ENCODE data around the gene CD69. TPM values are rescaled to one million over a fixed set of nuclear protein-coding genes. Genes with fewer than 3 reads are reported as not detected.
A peak's percentile ranks its signal among the peaks of the same experiment; 100 is the strongest.
"Not testable (repeated sequence)": the region's sequence is repeated elsewhere in the genome, so short reads cannot be mapped to it uniquely, and the experiment has no call there.

CD69 gene
- total RNA-seq, 1 donor from 2014 or later, result not detected

DNA sequence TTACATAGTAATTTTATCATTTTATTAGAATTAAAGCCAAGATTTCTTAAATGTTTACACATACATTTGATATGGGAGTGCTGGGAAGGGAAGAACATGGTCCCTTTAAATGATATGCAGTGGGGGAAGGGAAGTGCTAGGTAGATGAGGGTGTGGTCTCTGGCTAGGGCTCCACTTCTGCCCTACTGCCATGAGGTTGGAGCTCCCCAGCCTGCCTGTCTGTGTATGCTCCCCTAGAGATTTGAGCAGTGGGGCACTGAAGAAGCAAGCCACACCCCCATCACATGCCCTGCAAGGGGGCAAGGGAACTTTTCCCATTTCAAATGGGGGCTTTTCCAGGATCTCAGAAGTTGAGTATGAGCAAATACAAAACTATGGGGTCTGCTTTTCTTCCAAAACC lies 53.3 kb downstream of the CD69 start:
- Mint-ChIP-seq H3K9me3 (peaks cover 5% of the 10 kb centered on the region), H3K27ac (no peak overlapping the region), H3K4me1 (no peaks in the 10 kb centered on the region), H3K36me3 (no peaks in the 10 kb centered on the region), H3K27me3 (ENCODE audit: insufficient read depth, low read depth) (peaks cover 2% of the 10 kb centered on the region), H3K4me3 (no peak overlapping the region)
- Histone ChIP-seq H3K36me3 (no peaks in the 10 kb centered on the region), H3K9me3 (ENCODE audit: low read depth) (no peaks in the 10 kb centered on the region), H3K27ac (no peak overlapping the region), H4K20me1 (ENCODE audit: low read depth) (no peaks in the 10 kb centered on the region), H3K79me2 (ENCODE audit: low read depth) (no peaks in the 10 kb centered on the region), H3K9ac (no peak overlapping the region), H3K4me3 (no peak overlapping the region), H3F3A (ENCODE audit: low read depth) (no peaks in the 10 kb centered on the region), H3K27me3 (no peaks in the 10 kb centered on the region), H2AFZ (replicated peaks) (peak overlapping the region; percentile 81), H3K4me2 (no peak overlapping the region), H3K4me1 (no peaks in the 10 kb centered on the region)
- no peak for DNase-seq (ENCODE audit: low spot score)
- no peak for TF ChIP-seq EZH2 (IDR thresholded peaks at IDR 0.05)
- TF ChIP-seq, protein P1, sequence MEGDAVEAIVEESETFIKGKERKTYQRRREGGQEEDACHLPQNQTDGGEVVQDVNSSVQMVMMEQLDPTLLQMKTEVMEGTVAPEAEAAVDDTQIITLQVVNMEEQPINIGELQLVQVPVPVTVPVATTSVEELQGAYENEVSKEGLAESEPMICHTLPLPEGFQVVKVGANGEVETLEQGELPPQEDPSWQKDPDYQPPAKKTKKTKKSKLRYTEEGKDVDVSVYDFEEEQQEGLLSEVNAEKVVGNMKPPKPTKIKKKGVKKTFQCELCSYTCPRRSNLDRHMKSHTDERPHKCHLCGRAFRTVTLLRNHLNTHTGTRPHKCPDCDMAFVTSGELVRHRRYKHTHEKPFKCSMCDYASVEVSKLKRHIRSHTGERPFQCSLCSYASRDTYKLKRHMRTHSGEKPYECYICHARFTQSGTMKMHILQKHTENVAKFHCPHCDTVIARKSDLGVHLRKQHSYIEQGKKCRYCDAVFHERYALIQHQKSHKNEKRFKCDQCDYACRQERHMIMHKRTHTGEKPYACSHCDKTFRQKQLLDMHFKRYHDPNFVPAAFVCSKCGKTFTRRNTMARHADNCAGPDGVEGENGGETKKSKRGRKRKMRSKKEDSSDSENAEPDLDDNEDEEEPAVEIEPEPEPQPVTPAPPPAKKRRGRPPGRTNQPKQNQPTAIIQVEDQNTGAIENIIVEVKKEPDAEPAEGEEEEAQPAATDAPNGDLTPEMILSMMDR (IDR thresholded peaks at IDR 0.05), result no peak
- no peak for TF ChIP-seq EZH2phosphoT487 (IDR thresholded peaks at IDR 0.05)

DNA sequence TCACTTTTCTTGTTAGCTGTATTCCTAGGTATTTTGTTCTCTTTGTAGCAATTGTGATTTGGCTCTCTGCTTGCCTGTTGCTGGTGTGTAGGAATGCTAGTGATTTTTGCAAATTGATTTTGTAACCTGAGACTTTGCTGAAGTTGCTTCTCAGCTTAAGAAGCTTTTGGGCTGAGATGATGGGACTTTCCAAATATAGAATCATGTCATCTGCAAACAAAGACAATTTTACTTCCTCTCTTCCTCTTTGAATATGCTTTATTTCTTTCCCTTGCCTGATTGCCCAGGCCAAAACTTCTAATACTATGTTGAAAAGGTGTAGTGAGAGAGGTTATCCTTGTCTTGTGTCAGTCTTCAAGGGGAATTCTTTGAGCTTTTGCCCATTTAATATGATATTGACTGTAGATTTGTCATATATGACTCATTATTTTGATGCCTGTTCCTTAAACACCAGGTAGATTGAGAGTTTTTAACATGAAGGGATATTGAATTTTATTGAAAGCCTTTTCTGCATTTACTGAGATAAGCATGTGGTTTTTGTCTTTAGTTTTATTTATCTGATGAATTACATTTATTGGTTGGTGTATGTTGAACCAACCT lies 54.5 kb downstream of the CD69 start:
- TF ChIP-seq, protein P1 (IDR thresholded peaks at IDR 0.05), result no peak
- TF ChIP-seq EZH2 (IDR thresholded peaks at IDR 0.05) (no peak), EZH2phosphoT487 (IDR thresholded peaks at IDR 0.05) (no peak)
- Mint-ChIP-seq H3K27me3 (ENCODE audit: insufficient read depth, low read depth) (no peaks in the 10 kb centered on the region), H3K27ac (no peak overlapping the region), H3K9me3 (peaks cover 5% of the 10 kb centered on the region), H3K36me3 (no peaks in the 10 kb centered on the region), H3K4me3 (no peak overlapping the region), H3K4me1 (no peaks in the 10 kb centered on the region)
- Histone ChIP-seq H3K9me3 (ENCODE audit: low read depth) (no peaks in the 10 kb centered on the region), H3K27ac (no peak overlapping the region), H3K4me3 (no peak overlapping the region), H4K20me1 (ENCODE audit: low read depth) (no peaks in the 10 kb centered on the region), H3K79me2 (ENCODE audit: low read depth) (no peaks in the 10 kb centered on the region), H3K27me3 (no peaks in the 10 kb centered on the region), H3K4me1 (no peaks in the 10 kb centered on the region), H3K36me3 (no peaks in the 10 kb centered on the region), H3K9ac (no peak overlapping the region), H3F3A (ENCODE audit: low read depth) (no peaks in the 10 kb centered on the region), H2AFZ (replicated peaks) (no peak overlapping the region), H3K4me2 (no peak overlapping the region)
- no peak for DNase-seq (ENCODE audit: low spot score)

DNA sequence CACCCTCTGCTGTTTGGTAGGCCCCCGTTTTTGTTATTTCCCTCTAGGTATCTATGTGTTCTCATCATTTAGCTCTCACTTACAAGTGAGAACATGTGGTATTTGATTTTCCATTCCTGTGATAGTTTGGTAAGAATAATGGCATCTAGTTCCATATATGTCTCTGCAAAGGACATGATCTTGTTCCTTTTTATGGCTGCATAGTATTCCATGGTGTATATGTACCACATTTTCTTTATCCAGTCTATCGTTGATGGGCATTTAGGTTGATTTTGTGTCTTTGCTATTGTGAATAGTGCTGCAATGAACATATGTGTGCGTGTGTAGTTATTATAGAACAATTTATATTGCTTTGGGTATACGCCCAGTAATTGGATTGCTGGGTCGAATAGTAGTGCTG lies 56.1 kb downstream of the CD69 start:
- not testable (repeated sequence) for H2AFZ ChIP-seq (replicated peaks); H3K4me1 ChIP-seq; H3K9me3 ChIP-seq (ENCODE audit: low read depth); H3K4me3 Mint-ChIP-seq; H3K9ac ChIP-seq; H3K36me3 Mint-ChIP-seq; DNase-seq (ENCODE audit: low spot score); H3K4me1 Mint-ChIP-seq; H3K36me3 ChIP-seq; H3K4me3 ChIP-seq; H4K20me1 ChIP-seq (ENCODE audit: low read depth); H3K4me2 ChIP-seq; H3K27me3 ChIP-seq; H3K27ac ChIP-seq; H3K79me2 ChIP-seq (ENCODE audit: low read depth); H3K27me3 Mint-ChIP-seq (ENCODE audit: insufficient read depth, low read depth); H3K9me3 Mint-ChIP-seq; H3F3A ChIP-seq (ENCODE audit: low read depth); H3K27ac Mint-ChIP-seq

Other genes starting within 250 kb of the CD69 start
- not detected in 2 replicates for gene KLRB1, start 153.0 kb downstream of the CD69 start, total RNA-seq (ENCODE audit: low replicate concordance)
- gene CLEC2D, start 91.2 kb downstream of the CD69 start, total RNA-seq (ENCODE audit: low replicate concordance), result 10.3 and 18.7 TPM in 2 replicates
- gene CLECL1, start 27.8 kb downstream of the CD69 start, total RNA-seq (ENCODE audit: low replicate concordance), result not detected in 2 replicates
- not detected in 2 replicates for gene KLRF1, start 66.6 kb upstream of the CD69 start, total RNA-seq (ENCODE audit: low replicate concordance)
- gene CLEC2B, start 108.5 kb upstream of the CD69 start, total RNA-seq (ENCODE audit: low replicate concordance), result 0.28 and 1.0 TPM in 2 replicates
- gene KLRF2, start 120.6 kb upstream of the CD69 start, total RNA-seq (ENCODE audit: low replicate concordance), result not detected in 2 replicates
- gene CLEC2A, start 171.5 kb upstream of the CD69 start, total RNA-seq (ENCODE audit: low replicate concordance), result not detected in 2 replicates
- gene CLEC12A, start 210.5 kb upstream of the CD69 start, total RNA-seq (ENCODE audit: low replicate concordance), result not detected in 2 replicates
- not detected in 2 replicates for gene CLEC1B, start 238.2 kb upstream of the CD69 start, total RNA-seq (ENCODE audit: low replicate concordance)
- gene CLEC12B, start 249.7 kb upstream of the CD69 start, total RNA-seq (ENCODE audit: low replicate concordance), result not detected in 2 replicates

Measured in neural progenitor cell (in vitro differentiated cells).